HG02840 (cell line): Measurements from ENCODE around the gene SWSAP1.
"Not testable (repeated sequence)": the region's sequence is repeated elsewhere in the genome, so short reads cannot be mapped to it uniquely, and the experiment has no call there.

ENCODE experiments used
- ATAC-seq: cut with Tn5 transposase; IDR thresholded peaks from one replicate; pipeline ENCODE4 v1.9.1; 2021; ENCODE audit warnings: mild to moderate bottlenecking, moderate library complexity, moderate number of reproducible peaks; ENCODE audit not compliant: unreplicated experiment, low FRiP score

Gene SWSAP1

GRCh38 chr19:11354102-11354501, 20.4 kb upstream of the SWSAP1 start:
- ATAC-seq: not testable (repeated sequence)

DNA sequence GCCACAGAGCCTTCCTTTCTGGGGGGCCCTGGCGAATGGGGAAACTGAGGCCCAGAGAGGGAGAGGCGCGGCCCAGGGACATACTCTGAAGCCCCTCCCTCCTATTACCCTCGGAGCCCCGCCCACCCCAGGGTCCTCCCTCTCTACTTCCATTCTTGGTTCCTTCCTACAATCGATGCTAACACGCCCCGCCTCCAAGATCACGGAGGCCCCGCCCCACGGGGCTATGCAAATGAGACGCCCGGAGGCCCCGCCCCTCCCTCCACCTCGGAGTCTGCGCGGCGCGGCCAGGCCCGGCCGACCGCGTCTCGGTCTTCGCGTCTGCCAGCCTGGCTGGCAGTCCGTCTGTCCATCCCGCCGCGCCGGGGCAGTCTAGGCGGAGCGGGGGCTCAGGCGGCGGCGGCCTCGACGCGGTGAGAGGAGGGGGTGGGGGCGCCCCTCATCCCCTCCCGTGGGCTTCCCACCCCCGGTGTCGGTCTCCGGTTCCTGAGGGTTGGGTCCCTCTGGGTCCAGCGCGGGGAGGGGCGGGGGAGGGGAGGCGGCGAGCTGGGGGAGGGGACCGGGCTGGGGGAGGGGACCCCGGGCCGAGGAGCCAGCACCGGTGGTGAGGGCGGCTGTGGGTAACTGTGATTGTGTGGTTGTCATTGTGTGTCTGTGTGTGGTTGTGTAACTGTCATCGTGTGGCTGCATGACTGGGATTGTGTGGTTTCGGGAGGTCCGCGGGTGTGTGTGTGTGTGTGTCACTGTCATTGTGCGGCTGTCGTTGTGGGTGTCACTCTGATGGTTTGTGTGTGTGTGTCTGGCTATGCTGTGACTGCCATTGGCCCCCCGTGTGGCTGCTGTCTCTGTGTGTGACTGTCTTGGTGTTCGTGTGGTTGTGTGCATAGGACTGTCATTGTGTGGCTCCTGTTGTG, 19.0 kb upstream of the SWSAP1 start, which contains the start of gene PLPPR2:
PLPPR2 (plus strand) TSS at position 273 of the 914 bp plus-strand sequence. CDS start 2,242 bp downstream, outside the sequence.
- no peak for ATAC-seq

DNA sequence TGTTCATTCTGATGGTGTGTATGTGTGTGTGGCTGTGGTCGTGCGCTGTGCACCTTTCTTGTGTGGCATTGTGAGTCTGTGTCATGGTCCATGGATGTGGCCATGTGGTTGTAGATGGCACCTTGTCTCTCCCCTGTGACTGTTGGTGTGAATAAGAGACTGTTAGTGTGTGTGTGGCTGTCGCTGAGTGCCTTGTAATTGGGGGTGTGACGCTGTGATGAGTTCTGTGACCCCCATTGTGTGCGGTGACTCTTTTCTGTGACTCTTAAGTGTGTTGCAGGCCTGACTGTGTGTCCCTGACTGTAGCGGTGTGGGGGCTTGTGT, 18.4 kb upstream of the SWSAP1 start:
- no peak for ATAC-seq

DNA sequence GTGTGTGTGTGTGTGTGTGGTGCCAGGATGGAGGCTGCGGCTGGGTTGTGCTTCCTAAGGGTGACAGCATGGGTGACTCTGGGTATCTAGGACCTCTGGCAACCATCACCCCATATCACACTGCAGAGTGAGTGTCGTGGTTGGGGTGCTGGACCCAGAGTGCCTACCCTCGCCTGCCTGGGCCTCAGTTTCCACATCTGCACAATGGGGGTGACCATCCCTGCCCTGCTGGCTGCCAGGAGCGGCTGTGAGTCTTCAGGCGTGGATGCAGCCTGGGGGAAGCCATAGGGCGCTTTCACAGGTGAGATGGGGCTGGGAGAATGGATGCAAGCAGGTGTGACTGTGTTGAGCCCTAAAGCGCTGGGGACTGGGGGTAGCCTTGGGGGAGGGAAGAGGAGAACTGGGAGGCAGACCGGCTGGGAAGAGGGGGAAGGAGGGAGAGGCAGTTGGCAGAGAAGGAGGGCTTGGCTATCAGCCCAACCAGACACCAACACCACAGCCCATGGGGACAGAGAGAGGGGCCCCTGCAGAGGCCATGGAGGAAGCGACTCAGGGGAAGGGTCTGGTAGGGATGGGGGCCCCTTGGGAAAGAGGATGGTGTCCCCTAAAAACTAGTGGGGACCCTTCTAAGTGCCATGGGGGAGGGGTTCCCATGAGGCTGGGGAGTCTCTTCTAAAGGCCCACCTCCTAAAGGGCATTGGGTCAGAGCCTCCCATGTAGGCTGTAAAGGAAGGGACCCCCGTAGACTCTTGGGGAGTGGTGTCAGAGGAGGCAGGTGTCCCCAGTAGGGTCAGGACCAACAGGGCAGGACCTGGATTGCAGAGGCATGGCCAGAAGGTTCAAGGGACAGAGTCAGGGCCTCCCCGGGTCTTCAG, 17.6 kb upstream of the SWSAP1 start:
- ATAC-seq: no peak

DNA sequence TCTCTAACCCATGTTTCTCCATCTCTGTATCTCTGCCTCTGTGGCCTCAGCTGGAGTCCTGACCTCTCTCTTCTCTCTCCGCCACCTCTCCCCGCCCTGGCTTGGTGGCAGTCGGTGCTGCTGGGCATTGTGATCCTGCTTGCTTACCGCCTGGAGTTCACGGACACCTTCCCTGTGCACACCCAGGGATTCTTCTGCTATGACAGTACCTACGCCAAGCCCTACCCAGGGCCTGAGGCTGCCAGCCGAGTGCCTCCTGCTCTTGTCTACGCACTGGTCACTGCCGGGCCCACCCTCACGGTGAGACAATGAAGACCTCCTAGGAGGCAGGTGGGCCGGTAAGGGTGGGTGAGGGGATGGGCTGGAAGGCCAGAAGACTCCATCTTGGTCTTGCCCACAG, 15.0 kb upstream of the SWSAP1 start:
- no peak for ATAC-seq

- no peak for ATAC-seq
These were observed 13.3 kb upstream of the SWSAP1 start for GRCh38 chr19:11361037-11361770.

GRCh38 chr19:11361771-11362731, 12.4 kb upstream of the SWSAP1 start:
- no peak for ATAC-seq

- ATAC-seq: no peak
These were observed 10.6 kb upstream of the SWSAP1 start for GRCh38 chr19:11363881-11364280.

DNA sequence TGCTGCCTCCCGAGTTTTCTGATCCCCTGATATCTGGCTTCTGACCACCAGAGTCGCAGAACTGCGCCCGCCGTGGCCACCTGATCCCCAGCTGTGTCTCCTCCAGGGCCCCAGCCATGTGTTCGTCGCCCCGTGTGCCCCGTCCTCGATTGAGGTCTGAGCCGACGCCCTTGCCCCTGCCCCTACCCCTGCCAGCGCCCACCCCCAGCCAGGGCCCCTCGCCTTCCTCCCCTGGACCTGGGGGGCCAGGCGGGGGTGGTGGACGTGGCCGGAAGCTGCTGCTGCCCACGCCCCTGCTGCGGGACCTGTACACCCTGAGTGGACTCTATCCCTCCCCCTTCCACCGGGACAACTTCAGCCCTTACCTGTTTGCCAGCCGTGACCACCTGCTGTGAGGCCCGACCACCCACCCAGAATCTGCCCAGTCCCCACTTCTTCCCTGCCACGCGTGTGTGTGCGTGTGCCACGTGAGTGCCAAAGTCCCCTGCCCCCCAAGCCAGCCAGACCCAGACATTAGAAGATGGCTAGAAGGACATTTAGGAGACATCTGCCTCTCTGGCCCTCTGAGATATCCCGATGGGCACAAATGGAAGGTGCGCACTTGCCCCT, 10.1 kb upstream of the SWSAP1 start:
- ATAC-seq: no peak

DNA sequence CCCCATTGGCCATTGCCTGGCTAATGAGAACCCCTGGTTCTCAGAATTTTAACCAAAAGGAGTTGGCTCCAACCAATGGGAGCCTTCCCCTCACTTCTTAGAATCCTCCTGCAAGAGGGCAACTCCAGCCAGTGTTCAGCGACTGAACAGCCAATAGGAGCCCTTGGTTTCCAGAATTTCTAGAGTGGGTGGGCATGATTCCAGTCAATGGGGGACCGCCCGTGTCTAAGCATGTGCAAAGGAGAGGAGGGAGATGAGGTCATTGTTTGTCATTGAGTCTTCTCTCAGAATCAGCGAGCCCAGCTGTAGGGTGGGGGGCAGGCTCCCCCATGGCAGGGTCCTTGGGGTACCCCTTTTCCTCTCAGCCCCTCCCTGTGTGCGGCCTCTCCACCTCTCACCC, 9.5 kb upstream of the SWSAP1 start:
- no peak for ATAC-seq

GRCh38 chr19:11365557-11366117, 8.8 kb upstream of the SWSAP1 start:
- ATAC-seq: no peak

DNA sequence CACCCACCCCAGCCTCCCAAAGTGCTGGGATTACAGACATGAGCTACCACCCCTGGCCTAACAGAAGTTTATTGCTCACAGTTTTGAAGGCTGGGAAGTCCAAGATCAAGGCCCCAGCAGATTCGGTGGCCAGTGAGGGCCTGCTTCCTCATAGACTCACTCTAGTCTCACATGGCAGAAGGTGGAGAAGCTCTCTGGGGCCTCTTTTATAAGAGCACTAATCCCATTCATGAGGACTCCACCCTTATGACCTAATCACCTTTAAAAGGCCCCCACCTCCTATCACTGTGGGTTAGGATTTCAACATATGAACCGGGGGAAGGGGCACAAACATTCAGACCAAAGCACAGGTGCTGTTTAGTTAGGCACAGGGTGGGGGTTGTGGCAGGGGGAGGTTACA, 6.9 kb upstream of the SWSAP1 start:
- no peak for ATAC-seq

DNA sequence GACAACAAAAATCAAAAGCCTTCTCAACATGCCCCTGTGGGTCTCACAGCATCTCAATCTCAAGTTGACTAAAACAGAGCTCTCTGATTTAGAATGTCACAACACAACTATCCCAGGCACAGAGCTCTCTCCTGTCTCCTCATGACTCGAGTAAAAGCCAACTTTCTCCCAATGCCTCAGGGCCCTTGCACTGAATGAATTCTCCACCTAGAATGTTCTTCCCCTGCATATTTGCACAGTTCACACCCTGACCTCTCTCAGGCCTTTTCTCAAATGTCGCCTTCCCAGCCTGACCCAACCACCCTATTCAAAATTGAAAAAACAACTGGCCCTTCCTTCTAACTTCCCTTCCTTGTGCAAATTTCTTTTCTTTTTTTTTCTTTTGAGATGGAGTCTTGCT, 3.7 kb upstream of the SWSAP1 start:
- ATAC-seq: no peak

- ATAC-seq: no peak
These were observed 1.1 kb upstream of the SWSAP1 start for GRCh38 chr19:11373166-11373884.

- no peak for ATAC-seq
These were observed 507 bp upstream of the SWSAP1 start for GRCh38 chr19:11373885-11374432.

- no peak for ATAC-seq
These were observed 880 bp downstream of the SWSAP1 start for GRCh38 chr19:11375143-11375948.

- no peak for ATAC-seq
These were observed 2.8 kb downstream of the SWSAP1 start for GRCh38 chr19:11377237-11377636.
